Activated T-helper 17 cell treated with anti-CD3 and anti-CD28 coated beads, Interleukin-2, amount 50 U/mL, for 72 hours (primary cell): Measurements from ENCODE around the gene MFN1. TPM values are rescaled to one million over a fixed set of nuclear protein-coding genes. Genes with fewer than 3 reads are reported as not detected.
A peak's percentile ranks its signal among the peaks of the same experiment; 100 is the strongest.
"Not testable (repeated sequence)": the region's sequence is repeated elsewhere in the genome, so short reads cannot be mapped to it uniquely, and the experiment has no call there.

ENCODE experiments used
- ATAC-seq: fragments of 150-1000 bp; cut with Tn5 transposase; replicated peaks from 2 replicates; pipeline ENCODE4 v1.10.0; 2021; ENCODE audit warnings: mild to moderate bottlenecking, moderate library complexity
- H3K27ac Mint-ChIP-seq: one replicate; pipeline ENCODE4 v1.8.0; 2022; ENCODE audit warnings: mixed read lengths
- H3K27me3 Mint-ChIP-seq: one replicate; pipeline ENCODE4 v1.8.0; 2022; ENCODE audit warnings: mixed read lengths
- H3K36me3 Mint-ChIP-seq: one replicate; pipeline ENCODE4 v1.8.0; 2022; ENCODE audit warnings: low read depth, mild to moderate bottlenecking, mixed read lengths
- H3K4me1 Mint-ChIP-seq: one replicate; pipeline ENCODE4 v1.8.0; 2022; ENCODE audit warnings: mixed read lengths
- H3K4me3 Mint-ChIP-seq: one replicate; pipeline ENCODE4 v1.8.0; 2022; ENCODE audit warnings: mild to moderate bottlenecking, mixed read lengths
- H3K9me3 Mint-ChIP-seq: one replicate; pipeline ENCODE4 v1.8.0; 2022; ENCODE audit warnings: mixed read lengths
- total RNA-seq, 2 donors: library from RNA; stranded (reverse); gene quantifications; one replicate each; pipeline ENCODE4 v1.2.3, GENCODE V29; 2022

Gene MFN1
- 10 to 100 TPM; 29.8 to 33.5 TPM for total RNA-seq

DNA sequence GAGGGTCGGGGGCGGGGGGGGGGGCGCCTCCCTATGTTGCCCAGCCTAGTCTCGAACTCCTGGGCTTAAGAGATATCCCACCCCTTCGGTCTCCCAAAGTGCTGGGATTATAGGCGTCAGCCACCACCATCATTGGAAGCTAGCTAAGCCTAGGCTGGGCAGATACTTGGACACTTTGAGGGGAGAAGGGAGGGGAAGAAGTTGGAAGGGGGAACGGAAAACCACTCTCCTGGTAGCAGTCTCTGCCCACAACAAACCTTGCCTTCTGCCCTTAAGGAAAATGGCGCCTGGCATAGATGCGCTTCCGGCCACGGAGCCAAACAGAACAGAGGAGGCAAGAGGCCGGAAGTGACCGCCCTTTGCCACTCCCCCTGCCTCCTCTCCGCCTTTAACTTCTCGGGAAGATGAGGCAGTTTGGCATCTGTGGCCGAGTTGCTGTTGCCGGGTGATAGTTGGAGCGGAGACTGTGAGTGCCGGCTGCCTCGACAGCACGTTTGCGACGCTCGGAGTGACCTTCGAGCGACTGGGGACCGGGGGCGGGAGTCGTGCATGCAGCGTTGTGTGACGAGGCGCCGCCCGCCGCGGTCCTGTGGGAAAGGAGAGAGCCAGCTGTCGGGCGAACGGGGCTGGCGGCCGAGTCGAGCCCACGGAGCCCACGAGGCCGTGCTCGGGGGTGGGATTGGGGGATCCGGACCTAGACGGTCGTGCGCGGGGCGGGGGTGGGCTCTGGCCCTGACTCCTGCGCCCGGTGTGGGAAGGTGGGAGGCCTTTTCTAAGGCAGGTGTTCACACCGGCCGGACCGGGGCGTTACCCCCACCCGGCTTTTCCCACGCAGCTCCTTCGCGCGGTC, at the start of gene MFN1:
TSS of gene MFN1 (plus strand) at position 365 of the 850 bp plus-strand sequence. CDS start 1,143 bp downstream, outside the sequence.
- H3K27ac Mint-ChIP-seq = peak within 1 kb of the TSS; percentile 95
- H3K27me3 Mint-ChIP-seq = no peaks in the 10 kb centered on the region

GRCh38 chr3:179297971-179298725, 49.4 kb upstream of the MFN1 start:
- Mint-ChIP-seq H3K9me3 (peaks cover 3% of the 10 kb centered on the region), H3K4me3 (no peak overlapping the region), H3K36me3 (no peaks in the 10 kb centered on the region)

More for the DNA sequence above, at the start of gene MFN1:
- ATAC-seq = peak; percentile 98
- Mint-ChIP-seq H3K36me3 (peaks cover 35% of the 10 kb centered on the region), H3K4me3 (peak within 1 kb of the TSS; percentile 95), H3K9me3 (no peaks in the 10 kb centered on the region), H3K4me1 (no peaks in the 10 kb centered on the region)

GRCh38 chr3:179299316-179299715, 48.2 kb upstream of the MFN1 start:
- Mint-ChIP-seq H3K4me3 (no peak overlapping the region), H3K27ac (no peak overlapping the region), H3K4me1 (no peaks in the 10 kb centered on the region), H3K9me3 (peaks cover 3% of the 10 kb centered on the region), H3K36me3 (no peaks in the 10 kb centered on the region), H3K27me3 (peaks cover 12% of the 10 kb centered on the region)
- no peak for ATAC-seq

More at GRCh38 chr3:179297971-179298725, 49.4 kb upstream of the MFN1 start:
- no peak for ATAC-seq
- Mint-ChIP-seq H3K27me3 (peaks cover 8% of the 10 kb centered on the region), H3K27ac (no peak overlapping the region), H3K4me1 (no peaks in the 10 kb centered on the region)

DNA sequence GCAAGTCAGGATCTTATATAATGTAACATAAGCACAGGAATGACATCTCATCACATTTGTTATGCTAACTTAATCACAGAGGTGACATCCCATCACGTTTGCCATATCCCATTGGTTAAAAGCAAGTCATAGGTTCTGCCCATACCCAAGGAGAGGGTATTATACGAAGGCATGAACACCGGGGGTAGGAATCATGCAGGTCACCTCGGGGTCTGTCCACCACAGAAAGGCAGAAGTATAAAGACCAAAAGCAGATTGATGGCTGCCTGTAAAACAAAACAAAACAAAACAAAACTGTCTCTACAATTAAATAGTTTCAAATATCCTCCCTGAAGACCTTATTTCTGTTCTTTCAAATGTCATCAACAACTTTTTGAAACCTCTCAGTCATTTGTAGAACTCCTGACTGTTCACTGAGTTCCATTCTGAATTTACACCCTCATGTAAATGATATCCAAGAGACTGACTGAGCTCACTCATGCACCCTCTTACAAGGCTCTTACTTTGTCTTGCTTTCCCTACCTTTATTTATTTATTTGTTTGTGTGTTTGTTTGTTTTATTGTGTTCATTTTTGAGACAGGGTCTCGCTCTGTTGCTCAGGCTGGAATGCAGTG, 47.4 kb upstream of the MFN1 start:
- peak; percentile 56 for ATAC-seq
- Mint-ChIP-seq H3K27ac (no peak overlapping the region), H3K9me3 (peaks cover 3% of the 10 kb centered on the region), H3K4me3 (no peak overlapping the region), H3K27me3 (peaks cover 12% of the 10 kb centered on the region), H3K36me3 (no peaks in the 10 kb centered on the region), H3K4me1 (no peaks in the 10 kb centered on the region)

- Mint-ChIP-seq H3K9me3 (peaks cover 3% of the 10 kb centered on the region), H3K27ac (no peak overlapping the region), H3K4me1 (no peaks in the 10 kb centered on the region), H3K36me3 (no peaks in the 10 kb centered on the region), H3K4me3 (no peak overlapping the region), H3K27me3 (peaks cover 8% of the 10 kb centered on the region)
- ATAC-seq = no peak
These were observed 45.9 kb upstream of the MFN1 start for GRCh38 chr3:179301645-179302044.

GRCh38 chr3:179302111-179302510, 45.4 kb upstream of the MFN1 start:
- no peak for ATAC-seq
- H3K9me3 Mint-ChIP-seq = no peaks in the 10 kb centered on the region
- no peaks in the 10 kb centered on the region for H3K36me3 Mint-ChIP-seq
- H3K27ac Mint-ChIP-seq = no peak overlapping the region
- no peak overlapping the region for H3K4me3 Mint-ChIP-seq
- H3K27me3 Mint-ChIP-seq = peaks cover 4% of the 10 kb centered on the region
- no peaks in the 10 kb centered on the region for H3K4me1 Mint-ChIP-seq

GRCh38 chr3:179304605-179305004, 42.9 kb upstream of the MFN1 start:
- Mint-ChIP-seq H3K9me3 (no peaks in the 10 kb centered on the region), H3K4me3 (no peak overlapping the region)
- ATAC-seq = no peak

GRCh38 chr3:179307362-179307761, 40.1 kb upstream of the MFN1 start:
- H3K4me3 Mint-ChIP-seq, ATAC-seq, H3K9me3 Mint-ChIP-seq, H3K4me1 Mint-ChIP-seq, H3K36me3 Mint-ChIP-seq, H3K27ac Mint-ChIP-seq, H3K27me3 Mint-ChIP-seq: not testable (repeated sequence)

More at GRCh38 chr3:179304605-179305004, 42.9 kb upstream of the MFN1 start:
- Mint-ChIP-seq H3K27me3 (peaks cover 4% of the 10 kb centered on the region), H3K36me3 (no peaks in the 10 kb centered on the region), H3K27ac (no peak overlapping the region), H3K4me1 (no peaks in the 10 kb centered on the region)

DNA sequence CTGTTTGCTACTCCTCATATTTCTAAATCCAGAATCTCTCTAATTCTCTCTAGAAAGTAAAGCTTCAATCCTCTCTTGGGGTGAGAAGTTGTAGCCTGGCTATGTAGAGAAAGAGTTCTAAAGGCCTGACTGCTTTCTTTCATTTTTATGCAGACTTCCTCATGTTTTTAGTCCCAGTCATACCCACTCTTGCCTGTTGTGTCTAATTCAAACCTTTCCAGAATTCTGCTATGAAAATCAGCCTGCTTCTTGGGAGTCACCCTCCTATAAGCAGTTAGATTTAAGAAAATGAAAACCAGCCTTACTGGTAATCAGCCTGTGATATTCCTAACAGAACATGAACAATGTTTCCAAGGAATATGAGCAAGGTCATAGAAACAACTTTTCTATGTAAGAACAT, 39.5 kb upstream of the MFN1 start:
- no peak for ATAC-seq
- no peaks in the 10 kb centered on the region for H3K4me1 Mint-ChIP-seq
- H3K9me3 Mint-ChIP-seq = no peaks in the 10 kb centered on the region
- no peak overlapping the region for H3K4me3 Mint-ChIP-seq
- H3K27ac Mint-ChIP-seq = no peak overlapping the region
- peaks cover 4% of the 10 kb centered on the region for H3K27me3 Mint-ChIP-seq
- no peaks in the 10 kb centered on the region for H3K36me3 Mint-ChIP-seq

DNA sequence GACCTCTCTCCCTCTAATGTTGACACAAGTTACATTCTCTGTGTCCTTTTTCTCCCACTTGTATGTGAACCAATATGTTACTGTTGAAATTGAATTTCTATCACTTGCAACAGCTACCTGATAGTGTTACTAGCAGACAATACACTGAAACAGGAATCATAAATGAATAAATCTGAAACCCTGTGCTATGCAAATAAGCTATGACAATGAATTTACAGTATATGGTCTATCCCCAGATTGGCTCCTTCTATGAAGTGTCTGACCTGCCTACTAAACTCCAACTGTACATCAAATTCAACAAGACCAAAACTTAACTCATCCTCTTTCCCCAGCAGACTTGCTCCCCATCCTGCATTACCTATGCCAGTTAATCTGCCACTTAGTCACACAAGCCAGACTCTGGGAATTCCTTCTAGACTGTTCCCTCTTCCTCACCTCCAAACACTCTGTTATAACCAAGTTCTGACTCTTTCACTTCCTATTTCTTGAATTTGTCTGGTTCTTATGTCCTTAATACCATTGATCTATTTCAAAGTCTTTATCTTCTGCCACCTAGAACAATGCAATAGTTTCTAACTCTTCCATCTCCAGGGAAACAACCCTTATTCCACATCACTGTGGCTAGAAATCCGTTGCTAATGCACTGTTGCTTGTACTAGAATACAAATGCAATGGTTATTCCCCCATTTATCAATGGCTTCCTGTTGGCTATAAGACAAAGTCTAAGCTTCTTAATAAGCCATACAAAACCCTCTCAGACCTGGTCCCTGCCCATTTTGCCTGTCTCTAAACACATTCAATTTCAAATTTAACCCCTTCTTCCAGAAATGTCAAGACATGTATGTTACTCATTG, 38.1 kb upstream of the MFN1 start:
- no peaks in the 10 kb centered on the region for H3K36me3 Mint-ChIP-seq
- H3K9me3 Mint-ChIP-seq = no peaks in the 10 kb centered on the region
- H3K27ac Mint-ChIP-seq = no peak overlapping the region
- peak; percentile 62 for ATAC-seq
- H3K27me3 Mint-ChIP-seq = peaks cover 5% of the 10 kb centered on the region
- H3K4me3 Mint-ChIP-seq = no peak overlapping the region
- H3K4me1 Mint-ChIP-seq = no peaks in the 10 kb centered on the region

- H3K4me1 Mint-ChIP-seq = peaks cover 14% of the 10 kb centered on the region
These were observed 28.6 kb upstream of the MFN1 start for GRCh38 chr3:179318876-179319275.

DNA sequence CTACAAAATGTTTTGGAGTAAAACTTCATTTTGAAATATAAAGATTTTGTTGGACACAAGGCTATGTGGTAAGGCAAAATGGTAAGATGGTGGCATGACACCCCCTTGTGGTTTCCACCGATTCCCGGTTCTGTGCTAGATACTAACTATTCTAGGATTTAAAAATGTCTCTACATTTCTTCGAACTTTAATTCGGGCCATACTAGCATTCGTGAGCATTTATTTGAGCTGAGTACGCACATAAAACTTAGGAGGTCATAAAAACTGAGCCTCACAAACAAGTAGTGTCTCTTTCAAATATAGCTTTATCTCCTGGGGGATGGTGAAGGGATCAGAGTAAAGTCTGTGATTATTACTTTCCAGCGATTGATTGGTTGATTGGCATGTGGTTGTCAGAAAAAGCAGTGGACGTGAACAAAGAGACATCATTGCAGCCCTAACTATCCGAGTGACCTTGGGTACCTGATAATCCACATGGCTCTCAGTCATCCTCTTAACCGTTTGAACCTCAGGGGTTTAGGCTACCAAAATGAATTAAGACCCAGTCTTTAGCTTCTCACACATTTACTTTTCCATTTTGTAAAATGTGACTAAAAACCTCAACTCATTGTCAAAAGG, 25.7 kb upstream of the MFN1 start:
- Mint-ChIP-seq H3K27ac (peak overlapping the region; percentile 76), H3K36me3 (peaks cover 18% of the 10 kb centered on the region), H3K27me3 (no peaks in the 10 kb centered on the region), H3K9me3 (no peaks in the 10 kb centered on the region), H3K4me1 (peaks cover 29% of the 10 kb centered on the region), H3K4me3 (peak overlapping the region; percentile 78)
- no peak for ATAC-seq

More at GRCh38 chr3:179318876-179319275, 28.6 kb upstream of the MFN1 start:
- Mint-ChIP-seq H3K27ac (no peak overlapping the region), H3K27me3 (peaks cover 4% of the 10 kb centered on the region), H3K9me3 (no peaks in the 10 kb centered on the region), H3K4me3 (no peak overlapping the region), H3K36me3 (peaks cover under 1% of the 10 kb centered on the region)
- ATAC-seq = peak; percentile 9

DNA sequence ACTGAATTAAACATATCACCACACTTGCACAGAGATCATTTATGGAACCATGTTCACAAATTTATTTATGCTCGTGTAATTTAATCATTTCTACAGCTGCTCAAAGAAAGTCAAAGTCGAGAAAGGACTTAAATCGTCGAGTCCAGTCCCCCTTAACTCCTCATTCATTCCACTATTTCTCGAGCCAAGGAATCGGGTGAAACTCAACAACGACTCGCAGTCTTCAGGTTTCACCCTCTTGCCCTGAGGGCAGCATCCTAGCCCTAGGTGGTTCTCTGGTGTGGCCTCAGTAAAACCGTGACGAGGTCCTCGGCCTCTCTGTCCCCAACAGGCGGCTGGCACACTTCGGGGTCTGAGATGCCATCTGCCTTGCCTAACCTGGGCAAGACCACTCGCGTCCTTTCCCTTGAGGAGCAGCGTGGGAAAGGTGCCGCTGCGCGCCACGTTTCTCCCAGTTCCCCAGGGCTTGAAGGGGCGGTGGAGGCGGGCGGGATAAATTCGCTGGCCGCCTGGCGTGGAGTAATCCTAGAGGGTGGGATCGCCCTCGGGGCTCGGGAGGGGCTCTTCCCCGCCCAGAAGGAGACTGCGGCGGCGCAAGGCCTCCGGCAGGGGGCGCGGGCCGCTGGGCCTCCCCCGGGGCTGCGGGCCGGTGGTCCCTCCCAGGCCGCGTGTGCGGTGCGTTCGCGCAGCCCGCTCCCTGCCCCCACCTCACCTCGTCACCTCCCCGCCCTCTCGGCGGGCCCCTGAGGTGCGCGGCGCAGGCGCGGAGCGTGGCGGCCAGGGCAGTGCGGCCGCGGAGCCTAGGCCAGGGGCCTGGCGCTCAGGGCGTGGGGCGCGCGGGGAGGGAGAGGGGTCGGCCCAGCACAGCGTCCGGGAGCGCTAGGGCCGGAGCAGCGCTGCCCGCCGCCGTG, 25.0 kb upstream of the MFN1 start, which contains the start of gene ZNF639:
TSS of gene ZNF639 (plus strand) at position 746 of the 911 bp plus-strand sequence. CDS start 5,263 bp downstream, outside the sequence.
- H3K4me3 Mint-ChIP-seq = peak within 1 kb of the TSS; percentile 94
- no peaks in the 10 kb centered on the region for H3K27me3 Mint-ChIP-seq
- H3K9me3 Mint-ChIP-seq = no peaks in the 10 kb centered on the region
- peak; percentile 77 for ATAC-seq
- H3K4me1 Mint-ChIP-seq = peaks cover 29% of the 10 kb centered on the region
- H3K27ac Mint-ChIP-seq = peak within 1 kb of the TSS; percentile 95
- H3K36me3 Mint-ChIP-seq = peaks cover 25% of the 10 kb centered on the region
